Fibroblast of skin of right quadriceps (primary cell): ENCODE results near the gene CHCHD6.

Experiments
- DNase-seq: peaks from one replicate; pipeline ENCODE4 v3.0.0-alpha.2; 2013

CHCHD6 gene

GRCh38 chr3:126703512-126704493, at the start of gene CHCHD6:
Gene CHCHD6, plus strand, starts transcription at chr3:126704240. Its CDS starts 73 bp downstream, at chr3:126704313.
- peak; percentile 95 for DNase-seq

DNA sequence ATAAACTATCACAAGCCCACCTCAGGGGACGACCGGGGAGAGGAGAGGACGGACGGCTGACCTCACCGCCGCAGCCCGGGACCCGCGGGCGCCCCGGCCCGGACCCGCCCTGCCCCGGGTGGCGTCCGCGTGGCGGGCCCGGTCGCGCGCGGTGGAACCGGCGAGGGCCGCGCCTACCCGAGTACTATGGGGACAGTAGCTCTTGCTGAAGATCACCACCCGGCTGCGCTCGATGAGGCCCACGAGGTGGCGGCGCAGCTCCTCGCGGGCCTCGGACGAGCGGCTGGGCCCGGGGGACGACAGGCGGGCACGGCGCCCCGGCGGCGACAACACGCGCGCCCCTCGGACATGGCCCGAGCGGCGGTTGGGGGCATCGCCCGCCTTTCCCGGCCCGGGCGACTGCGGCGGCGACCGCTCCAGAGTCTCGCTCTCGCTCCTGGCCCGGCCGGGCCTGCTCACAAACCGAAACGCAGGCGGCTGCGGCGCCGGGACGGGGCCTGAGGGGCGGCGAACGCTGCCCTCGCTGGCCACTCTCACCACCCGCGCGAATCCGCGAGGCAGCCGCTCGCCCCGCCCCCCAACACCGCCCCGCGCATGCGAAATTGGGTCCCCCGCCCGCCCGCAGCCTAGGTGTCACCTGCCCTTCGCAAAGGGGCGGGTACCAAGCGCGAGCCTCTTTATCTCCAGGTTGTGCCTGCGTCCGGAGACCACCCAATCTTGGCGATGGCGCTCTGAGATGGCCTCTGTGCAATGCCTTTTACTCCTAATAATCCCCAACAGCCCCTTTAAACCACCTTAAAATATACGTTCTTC, 49.3 kb upstream of the CHCHD6 start, which contains the start of gene TXNRD3:
Gene TXNRD3 (minus strand): TSS at position 554 of the 813 bp plus-strand sequence.
- peak; percentile 58 for DNase-seq

DNA sequence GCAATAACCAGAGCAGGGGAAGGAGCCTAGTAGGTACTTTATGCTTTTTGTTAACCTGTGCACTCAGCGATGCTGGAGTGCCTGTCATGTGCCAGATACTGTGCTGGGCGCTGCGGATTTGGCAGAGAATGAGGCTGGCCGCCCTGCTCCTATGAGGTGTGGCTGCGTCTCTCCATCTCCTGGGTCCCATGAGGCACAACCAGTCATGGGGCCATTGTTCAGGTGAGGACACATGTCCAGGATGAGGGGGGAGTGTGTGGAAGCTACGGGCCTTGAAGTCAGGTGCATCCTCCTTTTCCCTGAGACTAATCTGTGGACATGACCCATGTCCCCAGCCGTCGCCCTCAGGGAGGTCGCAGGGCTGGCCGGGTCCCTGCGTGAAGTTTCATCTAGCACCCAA, 48.2 kb upstream of the CHCHD6 start:
- DNase-seq = no peak

- DNase-seq = no peak
These were observed 47.5 kb upstream of the CHCHD6 start for GRCh38 chr3:126656371-126657134.

- DNase-seq = no peak
These were observed 46.1 kb upstream of the CHCHD6 start for GRCh38 chr3:126657901-126658300.

DNA sequence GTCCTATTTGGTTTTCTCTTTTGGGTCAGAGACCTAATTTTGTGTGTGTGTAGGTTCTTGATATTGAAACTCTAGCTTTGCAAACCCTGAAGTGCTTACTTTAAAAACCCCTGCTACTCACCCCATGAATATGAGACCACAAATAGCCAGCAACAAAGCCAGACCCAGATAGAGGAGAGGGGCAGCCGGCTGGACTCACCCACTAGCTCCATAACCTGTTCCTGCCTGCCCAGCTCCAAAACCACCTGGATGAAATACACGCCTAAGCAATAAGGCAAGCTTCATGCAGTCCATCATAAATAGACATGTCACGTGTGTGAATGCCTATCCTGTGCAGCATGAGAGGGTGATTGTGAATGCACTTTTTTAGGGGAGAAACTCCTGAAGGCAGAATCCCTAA, 45.5 kb upstream of the CHCHD6 start:
- DNase-seq = no peak

DNA sequence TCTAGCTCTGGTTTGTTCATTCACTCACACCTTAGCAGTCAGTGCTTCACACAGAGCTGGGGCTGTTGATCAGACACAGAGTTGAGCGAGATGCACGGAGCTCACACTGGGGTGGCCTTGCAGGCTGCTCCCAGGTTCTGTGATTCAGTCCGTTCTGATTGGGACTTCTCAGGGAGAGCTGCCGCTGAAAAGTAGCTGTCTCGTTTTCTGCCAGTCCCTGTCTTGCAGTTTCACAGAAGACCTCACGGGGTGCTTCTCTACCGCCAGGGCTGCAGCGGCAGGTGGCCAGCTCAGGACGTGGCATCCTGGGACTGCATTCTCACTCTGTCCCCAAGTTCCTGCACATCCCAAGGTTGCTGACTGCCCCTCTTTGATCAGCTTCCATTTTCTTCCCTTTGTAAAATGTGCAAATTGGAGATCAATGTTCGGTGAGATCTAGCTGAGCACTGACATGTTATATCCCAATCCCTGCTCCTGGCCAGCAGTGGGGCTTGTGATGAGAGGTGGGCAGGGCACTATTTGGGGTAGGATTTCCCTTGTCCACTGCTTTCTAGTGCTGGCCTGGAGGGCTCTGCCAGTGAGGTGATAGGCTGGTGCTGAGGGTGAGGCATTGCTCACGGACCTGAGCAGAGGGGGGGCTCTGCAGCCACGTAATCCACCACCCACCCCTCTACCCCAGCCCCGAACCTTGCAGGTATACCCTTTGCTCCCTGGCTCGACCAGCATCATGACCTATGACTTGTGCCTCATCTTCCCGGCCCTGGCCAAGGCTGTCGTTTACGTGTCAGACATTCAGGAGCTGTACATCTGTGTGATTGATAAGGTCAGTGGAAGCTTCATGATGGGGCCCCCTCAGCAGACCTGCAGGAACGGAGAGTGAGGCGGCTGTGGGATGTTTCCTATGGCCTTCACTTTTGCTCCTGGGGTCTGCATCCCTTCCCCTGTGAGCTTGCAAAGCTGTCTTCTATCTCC, 43.8 kb upstream of the CHCHD6 start:
- DNase-seq = no peak

GRCh38 chr3:126661532-126662364, 42.3 kb upstream of the CHCHD6 start:
- no peak for DNase-seq

DNA sequence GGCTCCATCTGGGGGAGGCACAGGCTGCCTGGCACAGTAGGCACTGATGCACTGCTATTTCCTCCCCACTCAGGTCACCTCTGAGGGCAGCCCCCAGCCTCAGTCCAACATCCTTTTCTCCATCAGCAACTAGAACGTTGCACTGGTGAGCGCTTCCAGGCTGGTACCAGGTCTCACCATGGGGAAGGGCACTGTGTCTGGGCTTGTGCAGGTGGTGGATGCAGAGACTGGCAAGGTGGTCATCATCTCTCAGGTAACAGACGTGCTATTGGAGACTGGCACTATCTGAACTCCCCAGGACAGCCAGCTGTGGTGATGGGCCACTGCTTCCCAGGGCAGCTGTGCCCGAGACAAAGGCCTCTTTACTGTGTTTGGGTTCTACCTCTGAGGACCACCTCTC, 40.8 kb upstream of the CHCHD6 start:
- no peak for DNase-seq

- DNase-seq = no peak
These were observed 40.3 kb upstream of the CHCHD6 start for GRCh38 chr3:126663750-126664149.

DNA sequence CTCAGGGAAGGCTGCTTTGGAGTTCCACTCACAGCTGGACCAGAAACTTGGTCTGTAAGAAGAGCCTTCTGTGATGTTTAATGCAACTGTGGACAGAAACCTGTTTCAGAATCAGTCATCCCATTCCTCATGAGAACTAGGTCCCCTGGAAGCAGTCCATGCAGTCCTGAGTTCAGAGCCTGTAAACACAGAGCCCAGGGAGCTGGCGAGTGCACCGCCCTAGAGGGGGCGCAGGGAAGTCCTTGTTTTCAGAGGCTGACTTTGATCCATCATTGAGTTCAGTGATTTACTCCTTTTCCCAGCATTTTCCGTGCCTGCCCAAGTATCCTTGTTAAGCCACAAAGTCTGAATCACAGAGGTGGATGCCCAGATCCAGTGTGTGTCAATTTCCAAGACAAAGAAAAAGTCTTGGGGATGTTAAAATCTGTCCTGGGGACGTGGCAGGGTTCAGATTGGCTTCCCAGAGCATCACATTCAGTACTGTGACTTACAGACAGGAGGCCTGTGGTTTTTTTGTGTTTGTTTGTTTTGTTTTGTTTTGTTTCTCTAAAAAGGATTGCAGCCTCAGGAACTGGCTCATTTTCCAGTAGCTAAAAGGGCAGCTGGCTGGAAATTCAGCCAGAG, 39.3 kb upstream of the CHCHD6 start:
- DNase-seq = peak; percentile 31

DNA sequence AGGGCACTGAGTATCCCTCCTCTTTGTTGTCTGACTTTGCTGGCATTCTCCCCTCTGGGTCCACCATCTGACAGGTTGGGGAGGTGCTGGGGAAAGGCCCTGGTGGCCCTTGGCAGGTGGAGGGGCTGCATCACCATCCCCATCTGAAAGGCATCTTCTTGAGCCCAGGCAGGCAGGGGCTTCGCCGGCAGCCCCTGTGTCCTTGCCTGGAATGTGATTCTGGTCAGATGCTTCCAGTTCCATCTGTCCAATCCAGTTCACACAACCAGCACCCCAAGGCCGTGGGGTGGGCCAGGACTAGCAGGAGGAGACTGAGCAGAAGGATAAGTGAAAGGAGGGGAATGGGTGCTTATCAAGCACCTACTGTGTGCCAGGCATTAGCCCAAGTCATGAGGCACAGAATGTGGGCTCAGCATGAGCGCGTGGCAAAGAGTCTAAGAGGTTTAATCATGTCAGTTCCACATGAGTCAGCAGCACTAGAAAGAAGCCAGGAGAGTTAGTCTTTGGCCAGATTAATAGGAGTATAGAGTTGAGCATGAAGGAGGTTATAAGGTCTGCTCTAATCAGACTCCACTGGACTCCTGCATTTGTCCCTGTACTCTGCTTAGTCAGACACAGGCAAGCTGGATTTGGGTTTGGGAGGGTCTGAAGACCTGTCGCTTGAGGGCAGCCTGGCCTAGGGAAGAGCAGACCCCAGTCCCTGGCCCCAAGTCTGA, 38.7 kb upstream of the CHCHD6 start:
- no peak for DNase-seq

DNA sequence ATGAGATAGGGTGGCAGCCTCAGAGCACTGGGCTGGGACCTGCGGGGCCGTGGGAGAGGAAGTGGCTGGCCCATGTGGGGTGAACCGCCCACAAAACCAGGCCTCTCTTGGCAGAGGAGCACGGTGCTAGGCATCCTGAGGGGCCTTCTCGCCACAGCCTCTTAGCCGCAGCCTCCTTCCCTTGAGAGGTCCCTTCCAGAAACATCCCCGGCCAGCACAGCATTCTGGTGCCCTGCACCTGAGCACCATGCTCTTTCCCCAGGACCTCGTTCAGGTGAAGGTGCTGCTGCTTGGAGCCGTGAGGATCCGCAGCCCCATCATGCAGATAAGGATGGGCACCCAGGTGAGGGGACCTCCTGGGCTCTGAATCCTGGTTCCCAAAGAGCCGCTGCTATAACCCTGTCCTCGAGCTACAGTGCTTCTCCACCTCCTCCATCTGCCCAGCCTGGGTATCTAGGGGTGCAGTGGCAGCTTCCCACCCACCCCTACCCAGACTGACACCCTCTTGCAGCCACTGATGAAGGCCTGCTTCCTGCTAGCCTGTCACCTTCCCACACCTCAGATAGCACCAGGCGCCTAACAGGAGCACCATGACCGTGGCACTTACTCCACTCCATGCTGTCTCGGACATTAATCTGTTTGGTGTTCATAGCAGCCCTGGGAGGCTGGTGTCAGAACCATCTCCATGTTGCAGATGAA, 37.9 kb upstream of the CHCHD6 start:
- no peak for DNase-seq

GRCh38 chr3:126666658-126667528, 37.1 kb upstream of the CHCHD6 start:
- DNase-seq = no peak

DNA sequence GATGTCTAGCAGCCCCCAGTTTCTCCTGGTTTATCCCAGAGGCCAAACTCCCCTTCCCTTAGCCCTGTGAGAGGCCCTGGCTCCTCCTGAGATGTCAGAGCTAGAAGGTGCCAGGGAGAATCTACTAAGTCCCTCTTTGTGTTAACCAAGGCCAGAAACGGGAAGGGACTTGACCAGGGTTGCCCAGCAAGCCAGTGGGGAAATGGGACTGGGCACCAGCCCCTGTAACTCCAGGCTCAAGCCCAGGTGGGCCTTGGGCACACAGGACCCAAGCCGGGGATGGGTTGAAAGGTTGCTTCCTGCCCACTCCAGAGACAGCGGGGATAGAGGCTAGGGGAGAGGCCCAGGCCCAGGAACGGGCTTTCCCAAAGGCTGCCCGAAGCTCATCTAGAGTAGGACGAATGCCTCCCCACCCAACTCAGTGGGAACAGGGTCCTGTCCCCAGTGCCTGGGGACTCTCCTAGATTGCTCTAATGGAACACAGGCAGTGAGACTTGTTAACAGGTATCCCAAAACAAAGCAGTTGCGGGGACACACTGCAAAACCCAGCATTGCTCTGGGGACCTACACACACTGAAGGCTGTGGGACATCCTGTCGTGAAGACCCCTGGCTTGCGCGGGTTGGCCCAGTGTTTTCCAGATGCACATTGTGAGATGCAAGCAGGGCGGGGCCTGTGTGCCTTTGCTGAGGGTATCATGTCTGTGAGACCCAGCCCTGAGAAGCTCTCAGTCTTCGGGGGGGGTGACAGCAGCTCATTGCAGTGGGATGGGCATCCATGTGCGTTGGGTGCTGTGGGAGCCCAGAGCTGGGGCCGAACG, 36.2 kb upstream of the CHCHD6 start:
- no peak for DNase-seq

- no peak for DNase-seq
These were observed 35.3 kb upstream of the CHCHD6 start for GRCh38 chr3:126668450-126669401.
